Esophagus squamous epithelium (tissue), 4 donors: Measurements from ENCODE around the gene PSAT1.

ENCODE experiments used
- POLR2A ChIP-seq, 4 donors: fragments of 450-650 bp; IDR thresholded peaks; one replicate each; pipeline ENCODE4 v1.6.1; 2017; ENCODE audit warnings: antibody characterized with exemption in 4 of 4, mild to moderate bottlenecking in 4 of 4, moderate library complexity in 3 of 4
- TF ChIP-seq, protein P1 (sequence below), 6 experiments: fragments of 450-650 bp in 4 of 6; fragments of 200-600 bp in 2 of 6; sonication (generic) in 2 of 6; IDR thresholded peaks; one replicate each; pipeline ENCODE4 v1.5.1; 2016 to 2019; ENCODE audit warnings: antibody characterized with exemption in 6 of 6, mild to moderate bottlenecking in 4 of 6, moderate library complexity in 4 of 6

DNA sequence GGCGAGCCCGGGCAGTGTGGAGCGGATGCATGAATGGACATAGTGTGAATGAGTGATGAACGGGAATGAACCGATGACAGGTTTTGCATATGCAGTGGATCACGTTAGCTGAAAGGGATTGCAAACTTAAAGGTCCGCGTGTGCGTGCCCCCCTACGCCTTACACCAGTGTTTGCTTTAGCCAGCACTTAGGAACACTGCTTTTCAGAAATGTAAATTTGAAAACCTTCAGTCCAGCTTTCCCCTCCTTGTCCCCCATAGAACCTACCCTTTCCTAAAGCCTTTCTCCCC, 692 bp downstream of the PSAT1 start:
- TF ChIP-seq, protein P1, sequence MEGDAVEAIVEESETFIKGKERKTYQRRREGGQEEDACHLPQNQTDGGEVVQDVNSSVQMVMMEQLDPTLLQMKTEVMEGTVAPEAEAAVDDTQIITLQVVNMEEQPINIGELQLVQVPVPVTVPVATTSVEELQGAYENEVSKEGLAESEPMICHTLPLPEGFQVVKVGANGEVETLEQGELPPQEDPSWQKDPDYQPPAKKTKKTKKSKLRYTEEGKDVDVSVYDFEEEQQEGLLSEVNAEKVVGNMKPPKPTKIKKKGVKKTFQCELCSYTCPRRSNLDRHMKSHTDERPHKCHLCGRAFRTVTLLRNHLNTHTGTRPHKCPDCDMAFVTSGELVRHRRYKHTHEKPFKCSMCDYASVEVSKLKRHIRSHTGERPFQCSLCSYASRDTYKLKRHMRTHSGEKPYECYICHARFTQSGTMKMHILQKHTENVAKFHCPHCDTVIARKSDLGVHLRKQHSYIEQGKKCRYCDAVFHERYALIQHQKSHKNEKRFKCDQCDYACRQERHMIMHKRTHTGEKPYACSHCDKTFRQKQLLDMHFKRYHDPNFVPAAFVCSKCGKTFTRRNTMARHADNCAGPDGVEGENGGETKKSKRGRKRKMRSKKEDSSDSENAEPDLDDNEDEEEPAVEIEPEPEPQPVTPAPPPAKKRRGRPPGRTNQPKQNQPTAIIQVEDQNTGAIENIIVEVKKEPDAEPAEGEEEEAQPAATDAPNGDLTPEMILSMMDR (IDR thresholded peaks at IDR 0.05): no peak
- no peak for TF ChIP-seq POLR2A (IDR thresholded peaks at IDR 0.05)
